ENCODE measurements around the gene ANK2.

Gene ANK2

GRCh38 chr4:113398441-113399143 is 349.1 kb downstream of the ANK2 start:
- no peak overlapping the region for H3K4ac ChIP-seq (ENCODE audit: low read depth in 1 of 2, low read length in 2 of 2)
- no peak for DNase-seq
- H2BK12ac ChIP-seq (ENCODE audit: low read length in 2 of 2): no peak overlapping the region
- no peaks in the 10 kb centered on the region for H3K36me3 ChIP-seq (ENCODE audit: control insufficient read depth in 1 of 2, insufficient read depth in 2 of 2, low read depth in 1 of 2, low read length in 2 of 2)
- no peak overlapping the region for H3K18ac ChIP-seq (ENCODE audit: low read depth in 1 of 2, low read length in 2 of 2)
- H3K23ac ChIP-seq (ENCODE audit: low read length in 2 of 2): no peak overlapping the region
- H3K4me1 ChIP-seq (ENCODE audit: control insufficient read depth, insufficient read depth, low read depth, low read length): peaks cover 4% of the 10 kb centered on the region
- no peak overlapping the region for H4K8ac ChIP-seq (ENCODE audit: low read length)
- H3K79me1 ChIP-seq (replicated peaks; ENCODE audit: low read length, poor library complexity, severe bottlenecking): peaks cover 3% of the 10 kb centered on the region
- H3K9me3 ChIP-seq (ENCODE audit: control insufficient read depth, low read length): no peaks in the 10 kb centered on the region
- H3K14ac ChIP-seq (ENCODE audit: low read length in 2 of 2): peak overlapping the region in 1 of 2 experiments; percentile 55
- WGBS: 93% methylated on average over 8 of the region's 8 CpGs
- H3K9ac ChIP-seq (ENCODE audit: low read length): no peak overlapping the region
- H3K27me3 ChIP-seq (ENCODE audit: control insufficient read depth in 1 of 2, insufficient read depth in 1 of 2, low read length in 2 of 2): no peaks in the 10 kb centered on the region
- no peak overlapping the region for H2AFZ ChIP-seq (ENCODE audit: low read depth, low read length)
- no peak overlapping the region for H3K4me3 ChIP-seq (ENCODE audit: insufficient read depth in 1 of 2, low read depth in 1 of 2, low read length in 2 of 2)
- H2BK5ac ChIP-seq (ENCODE audit: low read depth, low read length, poor library complexity, severe bottlenecking): no peak overlapping the region
- H3K4me2 ChIP-seq (ENCODE audit: low read length, poor library complexity, severe bottlenecking): no peak overlapping the region
- H3K27ac ChIP-seq (ENCODE audit: low read length, poor library complexity, severe bottlenecking): no peak overlapping the region
- H2BK15ac ChIP-seq (ENCODE audit: low read depth, poor library complexity, severe bottlenecking): no peak overlapping the region
- H4K91ac ChIP-seq (ENCODE audit: low read length): no peak overlapping the region
- H2BK120ac ChIP-seq (ENCODE audit: low read depth, low read length): no peak overlapping the region
- H2AK5ac ChIP-seq (ENCODE audit: low read length, severe bottlenecking): peak overlapping the region; percentile 87

DNA sequence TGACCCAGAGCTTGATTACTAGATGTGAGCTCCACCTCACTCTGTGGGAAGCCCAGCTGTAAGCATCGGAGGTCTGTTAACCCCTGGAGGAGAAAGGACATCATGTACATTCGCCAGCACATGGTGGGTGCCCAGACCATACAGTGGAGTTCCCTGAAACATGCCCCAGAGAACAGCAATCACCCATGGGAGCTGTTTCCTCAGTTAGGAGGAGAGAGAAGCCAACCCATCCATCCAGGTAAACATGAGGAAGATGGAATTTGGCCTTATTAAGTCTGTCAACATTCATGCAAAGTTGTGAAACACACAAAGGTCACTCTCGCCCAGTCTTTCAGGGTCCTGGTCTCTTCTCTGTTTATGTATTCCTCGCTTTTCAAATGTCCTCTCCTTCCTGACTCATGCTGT is 354.7 kb downstream of the ANK2 start:
- Histone ChIP-seq H3K18ac (ENCODE audit: low read depth in 1 of 2, low read length in 2 of 2) (peak overlapping the region in 1 of 2 experiments; percentile 1), H3K23ac (ENCODE audit: low read length in 2 of 2) (no peak overlapping the region), H2BK120ac (ENCODE audit: low read depth, low read length) (no peak overlapping the region), H2BK15ac (ENCODE audit: low read depth, poor library complexity, severe bottlenecking) (no peak overlapping the region), H3K36me3 (ENCODE audit: control insufficient read depth in 1 of 2, insufficient read depth in 2 of 2, low read depth in 1 of 2, low read length in 2 of 2) (no peaks in the 10 kb centered on the region), H3K27me3 (ENCODE audit: control insufficient read depth in 1 of 2, insufficient read depth in 1 of 2, low read length in 2 of 2) (no peaks in the 10 kb centered on the region), H4K8ac (ENCODE audit: low read length) (no peak overlapping the region), H3K4ac (ENCODE audit: low read depth in 1 of 2, low read length in 2 of 2) (no peak overlapping the region), H3K4me2 (ENCODE audit: low read length, poor library complexity, severe bottlenecking) (no peak overlapping the region), H3K4me3 (ENCODE audit: insufficient read depth in 1 of 2, low read depth in 1 of 2, low read length in 2 of 2) (no peak overlapping the region), H3K79me1 (replicated peaks; ENCODE audit: low read length, poor library complexity, severe bottlenecking) (no peaks in the 10 kb centered on the region), H3K27ac (ENCODE audit: low read length, poor library complexity, severe bottlenecking) (no peak overlapping the region), H3K14ac (ENCODE audit: low read length in 2 of 2) (no peak overlapping the region), H2BK12ac (ENCODE audit: low read length in 2 of 2) (peak overlapping the region; percentile 8 to 20), H2AFZ (ENCODE audit: low read depth, low read length) (no peak overlapping the region), H4K91ac (ENCODE audit: low read length) (peak overlapping the region; percentile 6), H2BK5ac (ENCODE audit: low read depth, low read length, poor library complexity, severe bottlenecking) (no peak overlapping the region), H3K9ac (ENCODE audit: low read length) (no peak overlapping the region), H3K9me3 (ENCODE audit: control insufficient read depth, low read length) (no peaks in the 10 kb centered on the region), H3K4me1 (ENCODE audit: control insufficient read depth, insufficient read depth, low read depth, low read length) (no peaks in the 10 kb centered on the region), H2AK5ac (ENCODE audit: low read length, severe bottlenecking) (peak overlapping the region; percentile 19)
- 83% methylated on average over 4 of the region's 4 CpGs for WGBS
- no peak for DNase-seq

DNA sequence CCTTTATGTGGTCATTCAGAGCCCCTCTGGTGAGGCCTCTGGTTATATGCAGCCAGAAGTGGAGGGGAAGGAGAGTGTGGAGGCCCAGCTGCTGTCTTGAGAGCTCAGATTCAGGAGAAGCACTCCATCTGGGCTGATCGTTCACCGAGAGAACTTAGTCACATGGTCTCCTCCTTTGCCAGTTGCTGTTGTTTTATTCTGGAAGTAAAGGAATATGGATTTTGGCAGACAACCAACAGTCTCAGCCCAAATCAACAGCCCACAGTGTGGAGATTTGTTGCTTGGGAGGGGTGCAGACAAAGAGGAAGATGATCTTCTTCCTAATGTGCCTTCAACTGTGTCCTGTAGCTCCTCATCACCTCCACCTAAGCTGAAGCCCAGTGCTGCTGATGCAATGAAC is 355.4 kb downstream of the ANK2 start:
- Histone ChIP-seq H3K4me1 (ENCODE audit: control insufficient read depth, insufficient read depth, low read depth, low read length) (no peaks in the 10 kb centered on the region), H3K23ac (ENCODE audit: low read length in 2 of 2) (no peak overlapping the region), H4K8ac (ENCODE audit: low read length) (no peak overlapping the region), H4K91ac (ENCODE audit: low read length) (peak overlapping the region; percentile 50), H3K4ac (ENCODE audit: low read depth in 1 of 2, low read length in 2 of 2) (peak overlapping the region in 1 of 2 experiments; percentile 64), H3K27ac (ENCODE audit: low read length, poor library complexity, severe bottlenecking) (no peak overlapping the region), H3K4me3 (ENCODE audit: insufficient read depth in 1 of 2, low read depth in 1 of 2, low read length in 2 of 2) (no peak overlapping the region), H2BK12ac (ENCODE audit: low read length in 2 of 2) (no peak overlapping the region), H3K18ac (ENCODE audit: low read depth in 1 of 2, low read length in 2 of 2) (peak overlapping the region in 1 of 2 experiments; percentile 79), H2AK5ac (ENCODE audit: low read length, severe bottlenecking) (no peak overlapping the region), H3K36me3 (ENCODE audit: control insufficient read depth in 1 of 2, insufficient read depth in 2 of 2, low read depth in 1 of 2, low read length in 2 of 2) (no peaks in the 10 kb centered on the region), H3K9me3 (ENCODE audit: control insufficient read depth, low read length) (no peaks in the 10 kb centered on the region), H3K27me3 (ENCODE audit: control insufficient read depth in 1 of 2, insufficient read depth in 1 of 2, low read length in 2 of 2) (no peaks in the 10 kb centered on the region), H3K79me1 (replicated peaks; ENCODE audit: low read length, poor library complexity, severe bottlenecking) (no peaks in the 10 kb centered on the region), H2BK5ac (ENCODE audit: low read depth, low read length, poor library complexity, severe bottlenecking) (no peak overlapping the region), H2BK15ac (ENCODE audit: low read depth, poor library complexity, severe bottlenecking) (peak overlapping the region; percentile 69), H3K4me2 (ENCODE audit: low read length, poor library complexity, severe bottlenecking) (no peak overlapping the region), H2AFZ (ENCODE audit: low read depth, low read length) (no peak overlapping the region), H3K9ac (ENCODE audit: low read length) (no peak overlapping the region), H2BK120ac (ENCODE audit: low read depth, low read length) (no peak overlapping the region), H3K14ac (ENCODE audit: low read length in 2 of 2) (no peak overlapping the region)
- no CpG with 5 or more reads among the region's 2 CpGs for WGBS
- no peak for DNase-seq

- no peak for DNase-seq
- Histone ChIP-seq H3K4me3 (ENCODE audit: insufficient read depth in 1 of 2, low read depth in 1 of 2, low read length in 2 of 2) (no peak overlapping the region), H2AK5ac (ENCODE audit: low read length, severe bottlenecking) (no peak overlapping the region), H3K9ac (ENCODE audit: low read length) (no peak overlapping the region), H2BK120ac (ENCODE audit: low read depth, low read length) (no peak overlapping the region), H2BK15ac (ENCODE audit: low read depth, poor library complexity, severe bottlenecking) (no peak overlapping the region), H2BK5ac (ENCODE audit: low read depth, low read length, poor library complexity, severe bottlenecking) (no peak overlapping the region), H3K79me1 (replicated peaks; ENCODE audit: low read length, poor library complexity, severe bottlenecking) (no peaks in the 10 kb centered on the region), H3K36me3 (ENCODE audit: control insufficient read depth in 1 of 2, insufficient read depth in 2 of 2, low read depth in 1 of 2, low read length in 2 of 2) (no peaks in the 10 kb centered on the region), H2BK12ac (ENCODE audit: low read length in 2 of 2) (peak overlapping the region in 1 of 2 experiments; percentile 54), H3K27me3 (ENCODE audit: control insufficient read depth in 1 of 2, insufficient read depth in 1 of 2, low read length in 2 of 2) (no peaks in the 10 kb centered on the region), H3K9me3 (ENCODE audit: control insufficient read depth, low read length) (no peaks in the 10 kb centered on the region), H4K91ac (ENCODE audit: low read length) (no peak overlapping the region), H2AFZ (ENCODE audit: low read depth, low read length) (no peak overlapping the region), H3K4me2 (ENCODE audit: low read length, poor library complexity, severe bottlenecking) (no peak overlapping the region), H4K8ac (ENCODE audit: low read length) (no peak overlapping the region), H3K18ac (ENCODE audit: low read depth in 1 of 2, low read length in 2 of 2) (no peak overlapping the region), H3K14ac (ENCODE audit: low read length in 2 of 2) (no peak overlapping the region), H3K4me1 (ENCODE audit: control insufficient read depth, insufficient read depth, low read depth, low read length) (no peaks in the 10 kb centered on the region), H3K23ac (ENCODE audit: low read length in 2 of 2) (no peak overlapping the region), H3K4ac (ENCODE audit: low read depth in 1 of 2, low read length in 2 of 2) (no peak overlapping the region), H3K27ac (ENCODE audit: low read length, poor library complexity, severe bottlenecking) (no peak overlapping the region)
- 94% methylated on average over 5 of the region's 7 CpGs for WGBS
Observed at GRCh38 chr4:113405874-113406722, 356.6 kb downstream of the ANK2 start.

Measured in mesenchymal stem cell (in vitro differentiated cells and primary cell).